ENCODE measurements around the gene WWC1. TPM values are rescaled to one million over a fixed set of nuclear protein-coding genes. Genes with fewer than 3 reads are reported as not detected.
"Not testable (repeated sequence)": the region's sequence is repeated elsewhere in the genome, so short reads cannot be mapped to it uniquely, and the experiment has no call there.

The WWC1 gene
- polyA plus RNA-seq, 5 donors, result 59.1 to 113 (median 88.5) TPM

- DNase-seq, result not testable (repeated sequence)
These were observed 143.9 kb downstream of the WWC1 start for GRCh38 chr5:168435340-168435739.

GRCh38 chr5:168438349-168438748 is 146.9 kb downstream of the WWC1 start:
- no peak for DNase-seq

DNA sequence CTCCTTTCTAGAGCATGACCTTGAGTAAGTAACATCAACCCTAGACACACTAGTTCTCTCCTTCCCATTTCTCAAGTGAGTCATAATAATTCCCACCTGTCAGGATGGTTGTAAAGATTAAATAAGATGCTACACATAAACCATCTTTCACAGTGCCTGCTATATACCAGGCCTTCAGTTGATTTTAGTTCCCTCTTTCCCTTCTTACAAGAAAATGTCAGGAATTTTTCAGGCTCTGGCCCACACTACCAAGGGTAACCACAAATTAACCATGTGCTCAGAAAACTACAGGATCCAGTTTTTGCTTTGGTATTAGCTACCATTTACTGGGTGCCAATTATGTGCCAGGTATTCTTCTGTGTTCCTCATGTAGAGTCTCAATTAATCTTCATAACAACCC is 152.1 kb downstream of the WWC1 start:
- no peak for DNase-seq

DNA sequence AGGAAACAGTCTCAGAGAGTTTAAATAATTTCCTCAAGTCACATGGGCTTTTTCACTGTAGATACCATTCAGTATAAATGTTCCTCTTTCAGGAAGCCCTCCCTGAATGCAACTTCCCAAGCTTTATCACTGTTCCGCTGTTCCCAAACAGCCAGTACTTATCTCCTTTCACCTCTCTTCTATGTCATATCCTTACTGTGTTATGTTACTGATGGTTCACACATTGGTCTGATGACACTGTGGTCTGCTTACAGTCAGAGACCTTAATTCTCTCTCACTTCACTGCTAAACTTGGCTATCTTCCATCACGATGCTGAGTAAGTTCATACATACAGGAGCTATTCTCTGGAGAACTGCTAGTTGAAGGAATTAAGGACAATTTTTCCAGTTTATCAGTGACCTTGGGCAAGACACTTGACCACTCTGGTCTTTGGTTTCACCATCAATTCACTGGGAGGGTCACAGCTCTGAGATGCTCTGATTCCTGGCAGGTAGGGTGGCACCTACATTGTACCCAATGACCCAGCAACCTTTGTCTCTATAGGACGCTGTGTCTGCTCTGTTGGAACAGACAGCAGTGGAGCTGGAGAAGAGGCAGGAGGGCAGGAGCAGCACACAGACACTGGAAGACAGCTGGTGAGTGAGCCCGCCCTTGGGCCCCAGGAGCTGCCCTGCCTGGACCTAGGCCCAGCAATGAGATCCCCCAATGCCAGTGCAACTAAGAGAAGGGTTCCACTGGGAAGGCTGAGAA is 152.7 kb downstream of the WWC1 start:
- no peak for DNase-seq

- DNase-seq, result no peak
These were observed 155.7 kb downstream of the WWC1 start for GRCh38 chr5:168446983-168447619.

GRCh38 chr5:168447808-168448207 is 156.4 kb downstream of the WWC1 start:
- DNase-seq, result no peak

GRCh38 chr5:168449166-168449565 is 157.7 kb downstream of the WWC1 start:
- no peak for DNase-seq

GRCh38 chr5:168451565-168451964 is 160.1 kb downstream of the WWC1 start:
- no peak for DNase-seq

DNA sequence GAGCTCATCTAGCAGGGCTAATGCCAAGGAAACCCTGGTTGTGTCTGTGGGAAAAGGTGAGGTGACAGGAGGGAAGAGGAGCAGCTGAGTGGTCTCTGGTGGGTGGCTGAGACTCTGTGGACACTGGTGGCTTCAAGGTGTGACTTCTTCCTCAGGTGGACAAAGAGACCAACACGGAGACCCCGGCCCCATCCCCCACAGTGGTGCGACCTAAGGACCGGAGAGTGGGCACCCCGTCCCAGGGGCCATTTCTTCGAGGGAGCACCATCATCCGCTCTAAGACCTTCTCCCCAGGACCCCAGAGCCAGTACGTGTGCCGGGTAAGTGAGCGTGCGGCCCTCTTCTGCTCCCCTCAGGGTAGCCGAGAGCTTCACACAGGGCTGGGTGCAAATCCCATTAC is 163.8 kb downstream of the WWC1 start:
- DNase-seq, result no peak

GRCh38 chr5:168457542-168457941 is 166.1 kb downstream of the WWC1 start:
- no peak for DNase-seq

- no peak for DNase-seq
These were observed 169.2 kb downstream of the WWC1 start for GRCh38 chr5:168460606-168461005.

DNA sequence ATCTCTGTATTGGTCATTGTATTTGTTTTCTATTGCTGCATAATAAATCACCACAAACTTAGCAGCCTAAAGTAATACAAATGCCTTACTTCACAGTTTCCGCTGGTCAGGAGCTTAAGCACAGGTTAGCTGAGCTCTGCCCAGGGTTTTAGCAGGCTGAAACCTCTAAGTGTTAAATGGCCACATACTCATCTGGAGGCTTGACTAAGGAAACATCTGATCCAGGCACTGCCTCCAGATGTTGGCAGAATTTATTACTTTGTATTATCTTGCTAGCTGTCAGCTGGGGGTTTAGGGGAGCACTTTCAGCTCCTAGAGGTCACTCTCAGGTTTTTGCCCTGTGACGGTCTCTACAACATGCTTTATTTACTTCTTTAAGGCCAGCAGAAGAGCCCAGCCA is 171.6 kb downstream of the WWC1 start:
- DNase-seq, result no peak

- no peak for DNase-seq
These were observed 172.8 kb downstream of the WWC1 start for GRCh38 chr5:168464214-168464613.

- DNase-seq, result no peak
These were observed 173.2 kb downstream of the WWC1 start for GRCh38 chr5:168464641-168465040.

DNA sequence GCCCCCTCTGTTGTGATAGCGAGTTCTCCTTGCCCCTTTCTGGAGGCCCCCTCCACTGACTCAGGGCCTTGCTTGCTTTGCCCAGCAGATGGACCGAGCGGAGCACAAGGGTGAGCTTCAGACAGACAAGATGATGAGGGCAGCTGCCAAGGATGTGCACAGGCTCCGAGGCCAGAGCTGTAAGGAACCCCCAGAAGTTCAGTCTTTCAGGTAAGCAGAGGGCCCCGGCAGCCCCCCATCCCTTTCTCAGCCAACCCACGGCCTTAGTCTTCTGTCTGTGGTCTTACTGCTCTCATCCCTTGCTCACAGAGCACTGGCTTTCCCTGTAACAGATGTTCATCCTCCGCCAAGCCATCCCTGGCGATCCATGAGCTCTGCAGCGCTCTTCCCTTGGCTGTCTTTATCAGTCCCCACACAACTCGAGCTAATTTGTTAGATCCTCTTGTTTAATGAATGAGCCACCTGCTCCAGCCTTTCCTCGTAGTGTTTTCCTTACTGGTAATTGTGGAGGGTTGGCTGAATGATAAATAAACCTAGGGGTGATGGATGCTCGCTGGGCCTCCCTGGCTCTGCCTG is 176.4 kb downstream of the WWC1 start:
- no peak for DNase-seq

DNA sequence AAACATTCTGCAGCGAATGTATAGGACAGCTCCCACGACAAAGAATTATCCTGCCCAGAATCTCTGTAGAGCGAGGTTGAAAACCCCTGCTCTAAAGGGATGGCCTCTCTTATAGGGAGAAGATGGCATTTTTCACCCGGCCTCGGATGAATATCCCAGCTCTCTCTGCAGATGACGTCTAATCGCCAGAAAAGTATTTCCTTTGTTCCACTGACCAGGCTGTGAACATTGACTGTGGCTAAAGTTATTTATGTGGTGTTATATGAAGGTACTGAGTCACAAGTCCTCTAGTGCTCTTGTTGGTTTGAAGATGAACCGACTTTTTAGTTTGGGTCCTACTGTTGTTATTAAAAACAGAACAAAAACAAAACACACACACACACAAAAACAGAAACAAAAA is 177.4 kb downstream of the WWC1 start:
- DNase-seq, result no peak

DNA sequence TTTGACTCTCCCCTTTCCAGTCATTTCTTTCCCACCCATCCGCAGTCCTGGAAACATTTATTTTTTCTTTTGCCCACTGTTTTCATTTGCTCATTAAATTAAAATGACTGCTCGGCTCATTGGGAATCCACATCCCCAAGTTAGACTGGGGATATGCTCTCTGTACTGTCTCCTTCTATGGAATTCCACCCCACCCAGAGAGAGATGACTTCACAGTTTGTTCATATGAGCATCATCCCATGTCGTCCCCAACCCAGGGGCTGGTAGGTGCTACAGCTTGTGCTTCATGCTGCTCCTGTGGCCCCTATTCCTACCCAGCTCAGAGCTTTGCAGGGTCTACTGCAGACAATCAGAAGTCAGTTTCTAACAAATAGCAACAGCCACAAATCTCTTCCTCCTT is 178.4 kb downstream of the WWC1 start:
- DNase-seq, result no peak

DNA sequence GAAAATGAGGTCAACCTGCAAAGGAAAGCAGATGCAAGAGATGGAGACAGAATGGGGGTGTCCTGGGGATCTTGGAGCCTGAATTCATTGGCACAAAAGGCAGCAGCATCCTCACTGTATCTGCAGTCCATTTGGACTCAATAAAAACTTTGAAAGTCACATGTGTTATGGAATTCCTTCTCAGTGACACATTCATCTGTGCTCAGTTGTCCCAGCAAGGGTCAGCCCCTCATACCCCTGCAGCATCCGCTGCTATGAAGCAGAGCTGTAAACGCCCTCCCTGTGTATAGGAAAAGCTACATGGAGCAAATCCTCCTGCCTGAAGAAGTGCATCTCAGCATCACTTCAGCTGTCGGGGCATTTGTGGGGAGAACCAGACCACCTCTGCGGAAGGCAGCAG is 180.3 kb downstream of the WWC1 start:
- no peak for DNase-seq

- no peak for DNase-seq
These were observed 180.9 kb downstream of the WWC1 start for GRCh38 chr5:168472329-168472728.

DNA sequence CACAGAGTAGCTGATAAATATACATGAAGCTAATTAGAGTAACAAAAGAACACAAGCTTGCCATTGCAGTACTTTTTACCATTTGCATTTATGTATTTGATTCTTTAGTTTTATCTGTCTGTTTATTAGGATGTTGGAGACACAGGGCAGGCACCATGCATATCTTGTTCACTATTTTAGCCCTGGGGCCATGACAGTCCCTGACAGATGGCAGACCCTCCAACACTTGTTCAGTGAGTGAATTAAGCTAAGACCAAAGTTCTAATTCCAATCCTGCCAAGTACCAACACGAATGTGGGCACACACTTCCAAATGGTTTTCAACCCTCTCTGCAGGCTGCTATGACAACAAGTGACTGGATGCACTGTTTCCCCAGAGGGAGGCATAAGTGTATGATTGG is 182.9 kb downstream of the WWC1 start:
- no peak for DNase-seq

DNA sequence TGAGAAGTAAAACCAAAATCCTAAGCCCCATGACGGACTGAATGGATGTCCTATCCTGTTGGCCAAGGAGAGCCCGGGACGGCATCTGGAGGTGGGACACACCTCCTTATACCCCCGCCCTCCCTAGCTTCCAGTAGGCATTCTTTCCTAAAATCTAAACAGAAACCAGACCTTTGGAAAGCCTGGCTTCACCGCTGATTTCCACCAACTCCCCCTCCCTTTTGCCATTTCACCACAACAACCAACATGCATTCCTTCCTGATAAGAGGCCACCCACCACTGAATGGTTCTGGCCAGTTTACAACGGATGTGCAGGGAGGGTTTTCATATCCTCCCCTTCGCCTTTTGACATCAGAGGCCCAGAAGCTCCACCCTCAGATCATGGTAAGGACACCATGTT is 185.6 kb downstream of the WWC1 start:
- no peak for DNase-seq

DNA sequence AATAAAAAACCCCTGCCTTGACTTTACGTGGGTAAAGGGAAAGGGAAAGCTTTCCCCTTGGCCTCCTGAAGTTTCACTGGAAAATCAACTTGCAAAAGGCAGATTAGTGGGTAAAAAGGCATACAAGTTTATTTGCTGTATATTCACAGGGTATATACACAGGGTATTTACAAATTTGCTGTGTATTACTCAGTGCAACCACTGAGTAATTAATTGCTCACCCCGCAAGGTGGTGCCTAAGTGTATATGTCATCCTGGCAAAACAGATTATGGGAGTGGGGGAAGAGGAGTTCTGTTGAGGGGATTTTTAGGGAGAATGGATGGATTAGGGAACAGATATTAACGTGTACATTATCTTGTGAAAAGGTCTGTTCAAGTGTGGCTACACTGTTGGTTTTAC is 187.7 kb downstream of the WWC1 start:
- DNase-seq, result no peak

DNA sequence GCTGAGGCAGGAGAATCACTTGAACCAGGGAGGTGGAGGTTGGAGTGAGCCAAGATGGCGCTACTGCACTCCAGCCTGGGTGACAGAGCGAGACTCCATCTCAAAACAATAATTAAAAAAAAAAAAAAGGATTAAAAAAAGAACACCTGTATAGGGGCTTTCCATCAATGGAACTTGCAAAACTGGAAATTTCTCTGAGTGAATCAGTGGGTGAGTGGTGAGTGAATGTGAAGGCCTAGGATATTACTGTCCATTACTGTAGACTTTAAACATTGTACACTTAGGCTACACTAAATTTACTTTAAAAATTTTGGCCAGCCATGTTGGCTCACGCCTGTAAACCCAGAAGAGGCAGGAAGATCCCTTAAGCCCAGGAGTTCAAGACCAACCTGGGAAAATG is 189.2 kb downstream of the WWC1 start:
- no peak for DNase-seq

Data from right lung (tissue), 5 donors.